GM19324 (cell line): ENCODE results near the gene ZNF695.

Experiments
- ATAC-seq: cut with Tn5 transposase; IDR thresholded peaks from one replicate; pipeline ENCODE4 v1.9.1; 2021; ENCODE audit warnings: mild to moderate bottlenecking, moderate library complexity; ENCODE audit not compliant: unreplicated experiment, low FRiP score

ZNF695 gene

DNA sequence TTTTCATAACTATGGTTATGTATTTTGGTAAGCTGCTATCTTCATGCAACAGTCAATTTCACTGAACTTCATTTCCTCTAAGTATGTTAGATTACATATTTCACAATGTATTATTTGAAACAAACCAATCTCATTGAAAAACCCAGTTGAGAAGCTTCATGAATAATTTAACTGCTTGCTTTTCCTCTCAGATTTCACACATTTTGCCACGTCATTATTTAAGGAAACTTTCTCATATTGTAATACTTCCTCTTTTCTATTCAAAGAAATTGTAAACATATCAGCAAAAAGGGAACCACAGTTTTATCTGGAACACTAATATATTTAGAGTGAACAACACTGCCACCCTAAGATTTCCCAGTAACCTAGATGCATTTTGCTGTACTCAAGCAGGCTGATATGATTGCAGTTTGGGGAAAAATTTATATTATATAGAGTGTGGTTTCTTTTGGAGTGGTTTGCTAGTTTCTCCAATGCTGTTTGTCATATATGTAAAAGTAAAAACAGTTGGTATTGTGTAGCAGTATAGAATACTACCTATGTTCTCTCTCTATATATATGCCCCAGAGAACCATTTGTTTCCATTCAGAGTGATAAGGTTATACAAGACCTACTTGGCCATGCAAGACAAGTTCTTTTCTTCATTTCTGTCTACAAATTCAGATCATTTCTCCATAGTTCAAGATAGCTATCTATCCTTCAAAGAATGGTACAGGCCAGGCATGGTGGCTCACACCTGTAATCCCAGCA, 47.7 kb downstream of the ZNF695 start:
- no peak for ATAC-seq

DNA sequence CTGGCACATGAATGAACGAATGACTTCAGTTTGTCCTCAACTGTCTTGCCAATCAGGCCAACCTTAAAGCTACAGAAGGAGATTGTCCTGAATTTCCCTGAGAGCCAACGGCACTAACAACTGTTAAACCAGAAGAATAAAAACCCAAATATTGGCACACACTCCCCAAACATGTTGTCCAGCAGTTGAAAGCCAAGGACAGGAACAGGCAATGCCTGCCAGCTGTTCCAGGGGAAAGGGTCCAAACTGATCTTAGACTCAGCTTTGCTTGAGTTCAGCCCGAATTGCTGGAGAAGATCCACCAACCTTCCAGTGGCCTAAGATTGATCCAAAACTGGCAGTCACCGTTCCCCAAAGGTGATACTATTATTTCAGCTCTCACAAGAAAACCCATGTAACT, 53.7 kb downstream of the ZNF695 start:
- no peak for ATAC-seq

DNA sequence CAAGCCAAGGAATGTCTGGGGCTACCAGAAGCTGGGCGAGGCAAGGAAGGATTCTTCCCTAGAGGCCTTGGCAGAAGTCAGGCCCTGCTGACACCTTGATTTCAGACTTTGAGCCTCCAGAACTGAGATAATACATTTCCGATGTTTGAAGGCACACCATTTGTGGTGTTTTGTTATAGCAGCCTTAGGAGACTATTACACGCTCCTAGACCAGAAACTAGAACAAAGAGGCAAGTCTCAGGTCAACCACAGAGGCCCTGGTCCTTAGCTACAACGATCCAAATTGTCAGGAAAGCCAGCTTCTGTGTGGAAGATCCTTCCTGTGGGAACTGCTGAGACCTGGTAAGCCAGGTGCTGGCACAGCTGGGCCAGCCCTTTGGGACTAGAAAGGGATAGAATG, 56.4 kb downstream of the ZNF695 start:
- no peak for ATAC-seq

DNA sequence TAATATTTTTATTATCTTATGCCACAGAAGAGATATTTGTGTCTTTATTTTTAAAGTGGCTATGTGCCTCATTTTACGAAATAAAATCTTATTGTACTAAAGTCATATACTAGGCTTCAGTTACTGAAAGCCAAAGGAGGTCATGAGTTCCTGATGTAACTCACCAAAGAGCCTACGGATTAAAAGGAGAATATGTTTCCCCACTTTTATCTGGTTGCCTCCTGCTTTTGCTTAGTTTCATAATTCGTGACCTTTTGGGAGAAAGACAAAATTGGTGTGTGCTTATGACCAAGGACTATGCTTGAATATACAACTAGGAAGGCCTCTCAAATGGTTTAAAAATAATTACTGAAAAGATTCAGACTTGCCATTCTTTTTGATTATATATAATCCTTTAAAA, 57.9 kb downstream of the ZNF695 start:
- no peak for ATAC-seq

DNA sequence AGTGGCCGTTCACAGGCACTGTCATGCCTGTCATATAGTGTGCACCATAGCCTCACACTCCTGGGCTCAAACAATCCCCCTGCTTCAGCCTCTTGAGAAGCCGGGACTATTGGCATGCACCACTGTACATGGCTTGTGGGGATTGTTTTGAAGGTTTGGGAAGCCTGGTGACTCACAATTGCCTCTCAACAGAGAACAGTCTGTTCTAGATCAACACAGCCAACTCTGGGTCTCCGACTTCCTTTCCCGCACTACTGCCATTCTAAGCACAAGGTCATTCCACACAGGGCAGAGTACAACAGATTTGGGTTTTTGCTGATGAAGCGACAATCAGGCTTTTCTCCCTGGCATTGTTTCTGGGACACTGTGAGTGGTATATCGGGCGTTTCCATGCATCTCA, 60.6 kb downstream of the ZNF695 start:
- ATAC-seq, result no peak

DNA sequence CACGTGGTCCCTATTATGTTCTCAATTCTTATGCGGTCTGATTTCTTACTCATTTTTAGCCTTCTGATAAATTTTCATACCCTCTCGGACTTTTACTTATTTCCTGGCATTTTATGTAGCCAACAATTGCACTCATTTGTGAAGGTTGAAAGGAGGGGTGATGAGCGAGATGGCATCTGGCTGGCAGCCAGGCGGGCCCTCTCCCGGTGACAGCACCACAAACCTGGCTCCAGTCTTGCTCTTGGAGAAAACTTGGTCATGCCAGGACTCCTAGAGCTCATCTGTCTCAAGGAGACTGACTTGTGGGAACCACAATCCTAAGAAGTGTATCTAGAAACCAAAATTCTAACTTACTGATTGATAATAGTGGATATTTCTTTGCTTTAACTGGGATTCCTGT, 61.5 kb downstream of the ZNF695 start:
- ATAC-seq, result no peak
